ENCODE results near the gene ZFHX3.

The ZFHX3 gene

GRCh38 chr16:73067671-73068540 lies 20.0 kb upstream of the ZFHX3 start:
- no peak for DNase-seq (ENCODE audit: low read depth in 2 of 2)

DNA sequence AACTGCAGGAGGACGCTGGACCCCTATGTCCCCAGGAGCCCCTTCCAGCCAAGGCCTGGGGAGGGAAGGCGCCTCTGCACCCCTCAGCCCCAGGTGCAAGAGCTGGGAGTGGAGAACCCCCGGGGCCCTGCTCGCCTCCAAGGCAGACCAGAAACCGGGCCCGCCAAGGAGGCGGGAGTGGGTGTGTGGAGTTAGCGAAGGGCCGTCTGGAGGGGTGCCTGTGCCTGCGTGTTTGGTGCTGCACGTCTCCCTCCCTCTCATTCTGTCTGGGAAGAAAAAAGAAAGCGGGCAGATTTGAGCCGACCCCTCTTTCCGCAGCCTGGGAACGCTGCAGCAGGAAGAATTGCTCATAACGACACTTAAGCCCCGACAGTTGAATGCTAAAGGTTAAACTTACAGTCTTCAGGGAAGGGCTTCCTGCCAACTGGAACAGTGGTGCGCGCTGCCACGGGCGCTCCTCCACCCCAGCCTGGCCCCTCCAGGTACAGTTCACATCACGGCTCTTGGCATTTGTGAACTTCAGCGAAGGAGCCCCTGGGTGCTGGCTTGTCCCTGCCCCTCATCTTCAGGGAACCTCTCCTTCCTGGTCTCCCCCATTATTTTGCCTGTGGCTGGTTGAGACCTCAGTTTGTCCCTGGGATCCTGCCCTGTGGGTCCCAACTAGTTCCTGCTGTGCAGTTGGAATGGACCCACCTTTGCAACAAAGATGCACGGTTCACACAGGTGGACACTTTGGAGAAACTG lies 19.2 kb upstream of the ZFHX3 start:
- DNase-seq (ENCODE audit: low read depth in 2 of 2): no peak

DNA sequence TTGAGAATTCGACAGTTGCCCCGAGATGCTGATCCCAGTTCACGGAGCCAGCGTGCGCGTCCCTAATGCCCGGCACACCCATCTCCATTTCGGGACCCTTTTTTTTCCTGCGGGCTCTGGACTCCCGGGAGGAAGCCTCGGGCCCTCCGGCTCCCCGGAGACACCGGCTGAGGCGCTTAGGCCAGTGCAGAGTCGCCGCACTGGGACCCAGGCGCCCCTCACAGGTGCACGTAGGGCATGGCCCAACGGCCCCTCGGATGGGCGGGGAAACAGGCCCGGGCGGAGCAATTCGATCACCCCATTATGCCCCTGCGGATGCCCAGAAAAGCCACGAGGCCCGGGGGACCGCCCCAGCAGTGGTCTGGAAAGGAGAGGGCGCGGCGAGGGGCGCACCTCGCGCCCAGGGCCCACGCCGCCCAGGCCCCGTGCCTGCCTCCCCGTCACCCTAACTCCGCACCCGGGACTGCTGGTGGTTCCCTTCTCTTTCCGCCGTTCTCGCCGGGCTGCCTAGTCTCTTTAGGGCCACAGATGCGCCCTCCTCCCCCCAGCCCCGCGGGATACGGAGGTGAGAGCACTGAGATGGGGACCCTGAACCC lies 18.5 kb upstream of the ZFHX3 start:
- no peak for DNase-seq (ENCODE audit: low read depth in 2 of 2)

GRCh38 chr16:73065632-73066330 lies 17.9 kb upstream of the ZFHX3 start:
- no peak for DNase-seq (ENCODE audit: low read depth in 2 of 2)

DNA sequence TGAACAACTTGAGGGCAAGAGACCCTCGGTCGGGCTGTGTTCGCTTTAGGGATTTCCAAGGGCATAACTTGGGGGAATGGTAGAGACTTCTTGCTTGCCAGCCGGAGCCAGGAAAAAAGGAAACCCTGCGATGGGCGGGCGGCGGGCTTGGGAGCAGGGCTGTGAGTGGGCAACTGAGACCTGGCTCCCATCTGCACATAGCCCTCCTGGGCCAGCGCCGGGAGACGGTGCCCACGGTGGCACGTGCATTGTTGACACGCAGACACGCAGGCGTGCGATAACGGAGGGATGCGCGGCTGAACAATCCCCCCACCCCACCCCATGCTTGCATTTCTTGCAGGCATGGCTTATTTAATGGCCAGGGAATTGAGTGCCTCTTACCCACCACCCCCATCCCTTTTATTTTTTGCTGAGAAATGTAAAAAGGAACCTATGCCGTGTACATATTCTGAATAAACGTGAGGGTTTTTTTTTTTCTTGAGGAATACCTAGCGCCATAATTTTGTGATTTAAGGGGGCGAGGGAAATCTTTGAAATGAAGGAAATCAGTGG lies 17.1 kb upstream of the ZFHX3 start:
- no peak for DNase-seq (ENCODE audit: low read depth in 2 of 2)

GRCh38 chr16:73064212-73064993 lies 16.5 kb upstream of the ZFHX3 start:
- DNase-seq (ENCODE audit: low read depth in 2 of 2): no peak

GRCh38 chr16:73063854-73064211 lies 15.9 kb upstream of the ZFHX3 start:
- no peak for DNase-seq (ENCODE audit: low read depth in 2 of 2)

GRCh38 chr16:73062743-73063733 lies 15.1 kb upstream of the ZFHX3 start:
- DNase-seq (ENCODE audit: low read depth in 2 of 2): no peak

GRCh38 chr16:73062001-73062616 lies 14.2 kb upstream of the ZFHX3 start:
- DNase-seq (ENCODE audit: low read depth in 2 of 2): no peak

DNA sequence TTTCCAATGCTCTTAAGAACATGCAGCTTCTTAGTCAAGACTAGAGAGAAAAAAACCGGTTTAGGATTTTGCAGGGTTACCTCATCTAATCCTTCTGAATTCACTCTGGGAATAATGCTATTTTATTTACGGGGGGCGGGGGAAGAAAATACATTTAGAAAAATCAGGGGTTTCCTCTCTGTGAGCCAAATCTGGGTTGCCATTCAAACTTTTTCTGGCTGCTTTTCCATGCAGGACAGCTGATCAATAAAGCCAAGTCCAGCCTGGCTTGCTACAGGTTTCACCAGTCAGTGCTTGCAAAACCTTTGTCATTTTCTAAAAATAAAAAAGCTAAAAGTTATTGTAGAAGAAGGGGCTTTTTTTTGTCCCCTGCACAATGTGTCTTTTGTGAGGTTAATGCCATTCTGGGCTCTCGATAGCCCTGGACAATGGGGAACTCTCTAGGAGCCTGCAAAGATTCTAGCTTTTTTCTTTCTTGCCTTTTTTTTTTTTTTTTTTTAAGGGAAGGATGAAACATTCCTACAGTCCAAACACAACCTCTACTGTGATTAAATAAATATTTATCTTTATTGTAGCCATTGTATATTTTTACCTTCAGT lies 13.1 kb upstream of the ZFHX3 start:
- no peak for DNase-seq (ENCODE audit: low read depth in 2 of 2)

GRCh38 chr16:73059779-73060615 lies 12.1 kb upstream of the ZFHX3 start:
- DNase-seq (ENCODE audit: low read depth in 2 of 2): no peak

GRCh38 chr16:73058616-73059409 lies 10.9 kb upstream of the ZFHX3 start:
- DNase-seq (ENCODE audit: low read depth in 2 of 2): no peak

- no peak for DNase-seq (ENCODE audit: low read depth in 2 of 2)
Observed at GRCh38 chr16:73058221-73058615, 10.3 kb upstream of the ZFHX3 start.

GRCh38 chr16:73057291-73058210 lies 9.6 kb upstream of the ZFHX3 start:
- DNase-seq (ENCODE audit: low read depth in 2 of 2): no peak

GRCh38 chr16:73056921-73057290 lies 9.0 kb upstream of the ZFHX3 start:
- no peak for DNase-seq (ENCODE audit: low read depth in 2 of 2)

DNA sequence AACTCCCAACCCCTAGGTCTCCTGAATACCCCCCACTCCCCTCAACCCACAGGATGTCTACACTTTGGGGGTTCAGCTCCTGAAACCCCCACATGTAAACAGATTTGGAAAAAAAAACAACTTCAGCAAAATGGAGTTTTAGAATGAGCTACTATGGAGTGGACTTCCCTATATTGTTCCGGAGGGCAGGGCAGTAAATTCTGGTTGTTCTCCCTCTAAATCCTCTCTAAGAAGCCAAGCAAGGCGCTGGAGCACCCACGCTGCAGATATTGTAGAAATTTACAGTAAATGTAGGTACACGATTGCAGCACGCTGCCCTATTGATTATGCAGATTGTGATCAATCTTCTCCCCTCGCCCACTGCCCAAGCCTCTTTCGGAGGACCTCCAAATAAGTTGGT lies 8.5 kb upstream of the ZFHX3 start:
- no peak for DNase-seq (ENCODE audit: low read depth in 2 of 2)

Data from stimulated activated CD4-positive, alpha-beta T cell treated with anti-CD3 and anti-CD28 coated beads, Interleukin-15, amount 100 ng/mL, for 48 hours (primary cell).